ENCODE results near the gene NATD1.
A peak's percentile ranks its signal among the peaks of the same experiment; 100 is the strongest.

NATD1 gene

GRCh38 chr17:21295036-21295952 is 42.1 kb upstream of the NATD1 start:
- no peak for FAIRE-seq
- DNase-seq (ENCODE audit: insufficient read length, low spot score) = no peak
- 0 out of 2 replicates have a peak, but pooled peaks have one; percentile 12 for TF ChIP-seq POLR2A (IDR thresholded peaks at IDR 0.05; ENCODE audit: low read depth, low read length)

- DNase-seq (ENCODE audit: insufficient read length, low spot score) (no peak), FAIRE-seq (no peak)
- TF ChIP-seq POLR2A (IDR thresholded peaks at IDR 0.05; ENCODE audit: low read depth, low read length) = no peak
Observed at GRCh38 chr17:21294321-21295035, 41.3 kb upstream of the NATD1 start.

GRCh38 chr17:21293831-21294210 is 40.6 kb upstream of the NATD1 start:
- DNase-seq (ENCODE audit: insufficient read length, low spot score) (no peak), FAIRE-seq (no peak)
- no peak for TF ChIP-seq POLR2A (IDR thresholded peaks at IDR 0.05; ENCODE audit: low read depth, low read length)

DNA sequence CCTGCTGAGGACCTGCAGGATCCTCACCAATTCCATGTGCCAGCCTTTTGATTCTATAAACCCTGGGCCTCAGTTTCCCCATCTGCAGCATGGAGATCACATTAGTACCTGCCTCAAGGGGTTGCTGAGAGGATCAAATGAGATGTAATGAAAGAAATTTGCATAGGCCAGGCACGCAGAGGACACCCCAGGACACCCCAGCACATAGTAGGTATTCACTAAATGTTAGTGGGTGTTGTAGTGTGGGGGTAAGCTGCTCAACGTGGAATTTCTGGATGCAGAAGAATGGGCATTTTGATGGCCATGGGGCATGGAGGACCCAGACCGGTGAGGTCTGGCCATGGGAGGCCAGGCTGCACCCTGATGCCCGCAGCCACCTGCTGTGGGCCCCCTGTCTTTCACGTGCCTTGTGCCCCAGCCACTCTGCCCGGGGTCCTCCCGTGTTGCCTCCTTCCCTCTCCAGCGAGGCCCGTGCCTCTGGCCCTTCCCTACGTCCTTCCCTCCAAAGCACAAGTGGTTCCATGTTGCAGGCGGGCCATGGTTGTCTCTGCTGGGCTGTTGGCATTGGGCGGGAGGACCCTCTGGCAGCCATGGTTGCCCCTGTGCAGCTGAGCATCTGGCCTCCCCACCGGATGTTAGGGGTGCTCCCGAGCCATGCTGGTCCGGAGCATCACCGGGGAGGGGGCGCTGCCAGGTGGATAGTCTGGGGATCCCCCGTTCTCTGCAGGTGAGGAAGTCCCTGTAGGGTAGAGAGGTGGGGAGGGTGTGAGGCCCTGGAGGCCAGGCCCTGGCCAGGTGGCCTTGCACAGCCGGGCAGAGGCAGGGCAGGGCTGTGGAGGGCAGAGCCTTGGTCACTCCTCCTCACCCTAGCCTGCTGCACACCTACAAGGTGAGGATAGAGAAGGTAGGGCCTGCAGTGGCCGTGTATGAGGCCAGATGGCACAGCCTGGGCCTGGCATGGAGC is 39.9 kb upstream of the NATD1 start:
- DNase-seq (ENCODE audit: insufficient read length, low spot score) (no peak), FAIRE-seq (no peak)
- no peak for TF ChIP-seq POLR2A (IDR thresholded peaks at IDR 0.05; ENCODE audit: low read depth, low read length)

- DNase-seq (ENCODE audit: insufficient read length, low spot score) = no peak
- no peak for TF ChIP-seq POLR2A (IDR thresholded peaks at IDR 0.05; ENCODE audit: low read depth, low read length)
- no peak for FAIRE-seq
Observed at GRCh38 chr17:21291862-21292261, 38.7 kb upstream of the NATD1 start.

DNA sequence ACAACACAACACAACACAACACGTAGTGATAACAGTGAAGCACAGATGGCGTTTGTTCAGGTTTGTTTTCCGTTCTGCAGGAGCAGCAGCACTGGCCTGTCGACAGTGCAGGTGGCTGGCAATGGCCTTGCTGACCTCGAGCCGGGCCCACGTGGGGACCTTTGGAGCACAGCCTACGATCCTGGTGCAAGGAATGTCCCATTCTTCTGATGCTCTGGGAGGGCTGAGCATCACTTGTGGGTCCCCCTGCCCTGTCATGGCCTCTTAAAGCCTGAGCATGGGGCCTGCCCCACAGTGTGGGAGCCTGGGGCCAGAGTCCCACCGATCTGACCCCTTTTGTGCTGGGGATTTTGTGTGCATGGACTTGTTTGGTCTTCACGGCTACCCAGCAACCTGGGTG is 38.1 kb upstream of the NATD1 start:
- FAIRE-seq = no peak
- no peak for TF ChIP-seq POLR2A (IDR thresholded peaks at IDR 0.05; ENCODE audit: low read depth, low read length)
- no peak for DNase-seq (ENCODE audit: insufficient read length, low spot score)

DNA sequence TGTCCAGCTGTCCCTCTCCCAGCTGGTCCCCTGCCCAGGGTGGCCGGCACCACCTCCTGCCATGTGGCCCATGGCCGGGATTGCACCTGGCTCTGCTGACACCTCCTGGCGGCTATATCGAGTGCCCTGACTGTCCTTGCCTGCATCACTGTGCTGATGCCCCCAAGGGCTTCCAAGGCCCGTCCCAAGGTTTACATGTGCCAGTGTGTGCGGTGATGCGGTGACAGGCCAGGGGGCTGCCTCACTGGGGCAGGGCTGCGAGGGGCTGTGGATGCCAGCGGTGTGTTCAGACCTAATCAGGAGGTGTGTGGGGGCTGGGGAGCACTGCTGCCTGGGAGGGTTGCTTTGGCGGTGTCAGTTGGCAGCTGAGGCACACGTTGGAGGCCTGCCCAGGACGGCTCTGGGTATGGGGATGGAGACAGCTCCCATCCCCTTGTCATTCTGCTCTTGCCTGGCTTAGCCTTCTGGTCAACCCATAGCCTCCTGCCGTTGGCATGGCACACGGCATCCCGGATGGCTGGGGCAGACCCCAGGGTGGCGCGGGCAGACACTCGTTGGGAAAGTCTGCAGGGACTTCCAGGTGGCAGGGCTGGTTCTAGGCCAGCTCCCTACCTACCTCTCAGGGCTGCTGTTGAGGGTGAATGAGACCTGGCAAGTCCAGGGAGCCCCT is 36.8 kb upstream of the NATD1 start:
- DNase-seq (ENCODE audit: insufficient read length, low spot score) (no peak), FAIRE-seq (no peak)
- TF ChIP-seq POLR2A (IDR thresholded peaks at IDR 0.05; ENCODE audit: low read depth, low read length) = no peak

DNA sequence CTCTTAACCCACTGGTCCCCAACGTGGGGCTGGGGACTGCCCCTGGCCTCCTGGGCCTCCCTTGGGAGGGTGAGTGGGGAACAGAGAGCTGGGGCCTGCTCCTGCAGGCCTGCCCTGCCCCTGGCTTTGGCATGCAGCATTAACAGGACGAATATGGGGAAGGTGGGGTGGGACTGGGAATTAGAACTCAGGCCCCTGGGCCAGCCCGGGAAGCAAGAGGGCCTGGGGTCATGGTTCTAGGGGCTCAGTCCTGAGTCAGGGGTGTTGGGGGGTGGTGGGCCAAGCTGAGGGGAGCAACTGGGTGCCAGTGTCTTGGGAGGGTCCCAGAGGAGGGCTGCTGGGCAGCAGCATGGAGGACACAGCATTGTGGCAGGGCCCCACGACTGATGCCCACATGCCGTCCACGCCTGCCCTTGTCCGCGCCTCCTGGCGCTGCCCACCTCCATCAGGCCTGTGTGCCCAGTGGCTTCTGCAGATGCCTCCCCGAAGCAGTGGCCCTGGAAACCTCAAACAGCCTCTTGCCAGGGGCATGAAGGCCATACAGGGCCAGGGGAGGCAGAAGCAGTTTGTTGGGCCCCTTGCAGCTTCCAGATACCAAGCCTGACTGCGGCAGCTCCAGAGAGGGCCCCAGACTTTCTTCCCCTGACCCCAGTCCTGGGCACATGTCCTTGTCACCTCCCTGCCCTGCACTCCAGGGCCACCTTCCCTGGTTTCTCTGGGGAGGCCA is 36.1 kb upstream of the NATD1 start:
- TF ChIP-seq POLR2A (IDR thresholded peaks at IDR 0.05; ENCODE audit: low read depth, low read length) = no peak
- FAIRE-seq (no peak), DNase-seq (ENCODE audit: insufficient read length, low spot score) (no peak)

- DNase-seq (ENCODE audit: insufficient read length, low spot score) (no peak), FAIRE-seq (no peak)
- no peak for TF ChIP-seq POLR2A (IDR thresholded peaks at IDR 0.05; ENCODE audit: low read depth, low read length)
Observed at GRCh38 chr17:21288571-21289017, 35.4 kb upstream of the NATD1 start.

DNA sequence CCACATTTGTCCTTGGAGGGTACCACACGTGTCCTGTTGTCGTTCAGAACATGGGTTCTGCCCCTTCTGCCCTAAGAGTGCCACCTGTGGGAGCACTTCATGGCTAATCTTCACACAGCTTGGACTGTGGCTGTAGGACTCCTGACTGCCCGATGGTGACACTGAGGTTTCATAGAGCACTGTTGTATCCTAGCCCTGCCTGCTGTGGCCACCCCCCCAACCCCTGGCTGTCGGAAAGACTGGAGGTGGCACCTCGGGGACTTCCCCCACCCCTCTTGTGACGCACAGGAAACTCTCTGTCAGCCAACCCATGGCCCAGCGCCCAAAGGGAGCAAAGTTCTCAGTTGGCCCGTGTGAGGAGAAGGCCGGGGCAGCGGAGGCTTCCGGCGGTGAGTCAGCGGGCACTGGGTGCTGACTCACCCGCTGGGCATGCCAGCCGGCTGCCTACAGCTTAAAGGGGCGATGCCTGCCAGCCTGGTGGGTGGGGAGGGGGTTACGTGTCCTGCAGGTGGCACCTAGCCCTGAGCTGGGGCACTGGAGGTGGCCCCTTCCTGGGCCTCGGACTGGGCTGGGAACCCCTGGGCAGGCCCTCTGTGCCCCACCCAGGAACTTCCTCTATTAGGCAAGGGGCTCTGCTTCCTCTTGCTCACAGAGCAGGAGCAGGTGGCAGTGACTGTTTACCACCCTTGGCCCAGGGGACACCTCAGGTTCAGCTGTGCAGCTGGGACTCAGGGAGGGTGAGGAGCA is 34.7 kb upstream of the NATD1 start:
- TF ChIP-seq POLR2A (IDR thresholded peaks at IDR 0.05; ENCODE audit: low read depth, low read length) = no peak
- peak; percentile 92 for DNase-seq (ENCODE audit: insufficient read length, low spot score)
- peak; percentile 55 for FAIRE-seq

GRCh38 chr17:21286909-21287702 is 33.9 kb upstream of the NATD1 start:
- TF ChIP-seq POLR2A (IDR thresholded peaks at IDR 0.05; ENCODE audit: low read depth, low read length) = no peak
- DNase-seq (ENCODE audit: insufficient read length, low spot score) (no peak), FAIRE-seq (no peak)

Measured in H54 (cell line).